Activated CD4-positive, alpha-beta T cell treated with anti-CD3 and anti-CD28 coated beads, Interleukin-2, Interleukin-4, amounts not matched to agents 100 ng/mL and 50 ng/mL, durations not matched to agents 16 hours and 8 hours (primary cell): ENCODE measurements around the gene TRABD.
"Not testable (repeated sequence)": the region's sequence is repeated elsewhere in the genome, so short reads cannot be mapped to it uniquely, and the experiment has no call there.

Source experiments
- DNase-seq: peaks from one replicate; pipeline ENCODE4 v3.0.0-alpha.2; 2020; ENCODE audit warnings: low spot score

TRABD gene

DNA sequence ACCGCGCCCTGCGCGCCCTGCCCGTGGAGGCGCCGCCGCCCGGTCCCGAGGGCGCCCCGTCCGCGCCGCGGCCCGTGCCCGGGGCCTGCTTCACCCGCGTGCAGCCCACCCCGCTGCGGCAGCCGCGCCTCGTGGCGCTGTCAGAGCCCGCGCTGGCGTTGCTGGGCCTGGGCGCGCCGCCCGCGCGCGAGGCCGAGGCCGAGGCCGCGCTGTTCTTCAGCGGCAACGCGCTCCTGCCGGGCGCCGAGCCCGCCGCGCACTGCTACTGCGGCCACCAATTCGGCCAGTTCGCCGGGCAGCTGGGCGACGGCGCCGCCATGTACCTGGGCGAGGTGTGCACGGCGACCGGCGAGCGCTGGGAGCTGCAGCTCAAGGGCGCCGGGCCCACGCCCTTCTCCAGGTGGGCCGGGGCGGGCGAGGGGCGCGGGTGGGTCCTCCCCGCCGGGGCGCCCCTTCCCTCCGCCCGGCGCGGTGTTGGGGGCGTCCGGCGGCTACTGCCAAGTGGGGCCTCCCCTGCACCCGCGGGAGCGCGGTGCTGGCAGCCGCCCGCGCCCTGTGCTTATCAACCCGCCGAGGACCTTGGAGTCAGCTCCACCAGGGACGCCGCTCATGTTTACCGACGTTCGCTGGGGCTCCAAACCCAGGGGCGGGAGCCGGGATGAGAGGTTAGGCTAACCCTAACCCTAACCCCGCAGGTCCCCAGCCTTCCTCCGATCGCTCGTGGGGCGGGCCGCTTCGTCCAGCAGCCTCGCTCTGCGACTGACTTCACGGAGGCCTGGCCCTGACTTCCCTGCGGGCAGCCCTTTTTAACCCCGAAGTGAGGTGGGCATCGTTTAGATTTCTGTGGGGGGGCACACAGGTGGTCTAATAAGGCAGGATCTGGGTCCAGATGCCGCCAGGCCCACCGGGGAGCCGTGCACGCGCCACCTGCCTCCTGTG lies 15.7 kb downstream of the TRABD start:
- DNase-seq = no peak

DNA sequence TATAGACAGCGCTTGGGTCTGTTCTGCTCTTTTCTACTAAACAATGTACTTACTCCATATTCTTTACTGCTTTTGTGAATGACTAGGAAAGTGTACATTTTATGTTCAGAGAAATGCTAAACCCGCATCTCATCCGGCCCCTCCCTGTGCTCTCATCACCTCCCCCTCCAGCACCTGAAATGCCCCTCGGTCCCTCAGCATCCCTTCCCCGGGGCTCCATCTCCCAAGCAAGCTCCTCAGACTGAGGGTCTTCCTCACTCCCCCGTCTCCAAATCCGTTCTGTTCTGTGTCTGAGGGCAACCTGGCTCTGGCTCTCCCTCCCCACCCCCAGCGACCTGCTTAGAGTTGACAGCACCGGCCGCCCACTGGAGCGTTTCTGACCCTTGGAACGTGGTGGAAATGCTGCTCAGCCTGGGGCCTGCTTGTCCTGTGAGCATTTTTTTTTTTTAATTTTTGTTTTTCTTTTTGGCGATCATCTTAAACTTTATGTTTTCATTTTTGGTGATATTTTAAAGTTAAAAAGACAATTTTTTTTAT lies 16.5 kb downstream of the TRABD start:
- DNase-seq = no peak

DNA sequence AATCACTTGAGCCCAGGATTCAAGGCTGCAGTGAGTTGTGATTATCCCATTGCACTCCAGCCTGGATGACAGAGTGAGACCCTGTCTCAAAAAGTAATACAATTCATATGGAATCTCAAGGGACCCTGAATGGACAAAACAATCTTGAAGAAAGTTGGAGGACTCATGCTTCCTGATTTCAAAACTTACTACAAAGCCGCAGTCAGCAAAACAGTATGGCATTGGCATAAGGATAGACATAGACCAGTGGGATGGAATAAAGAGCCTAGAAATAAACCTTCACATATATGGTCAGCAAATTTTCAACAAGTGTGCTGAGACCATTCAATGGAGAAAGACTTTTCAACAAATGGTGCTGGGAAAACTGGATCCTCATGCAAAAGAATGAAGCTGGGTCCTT lies 17.6 kb downstream of the TRABD start:
- no peak for DNase-seq

DNA sequence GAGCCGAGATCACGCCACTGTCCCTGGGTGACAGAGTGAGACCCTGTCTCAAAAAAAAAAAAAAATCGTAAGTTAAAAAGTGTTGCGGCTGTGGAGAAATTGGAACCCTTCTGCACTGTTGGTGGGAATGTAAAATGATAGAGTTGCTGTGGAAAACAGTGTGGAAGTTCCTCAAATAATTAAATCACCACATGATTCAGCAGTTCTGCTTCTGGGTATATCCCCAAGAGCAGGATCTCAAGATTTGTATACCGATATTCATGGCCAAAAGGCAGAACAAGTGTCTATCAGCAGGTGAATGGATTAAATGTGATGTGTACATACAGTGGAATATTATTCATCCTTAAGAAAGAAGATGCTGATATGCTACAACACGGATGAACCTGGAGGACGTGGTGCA lies 18.9 kb downstream of the TRABD start:
- DNase-seq = no peak

DNA sequence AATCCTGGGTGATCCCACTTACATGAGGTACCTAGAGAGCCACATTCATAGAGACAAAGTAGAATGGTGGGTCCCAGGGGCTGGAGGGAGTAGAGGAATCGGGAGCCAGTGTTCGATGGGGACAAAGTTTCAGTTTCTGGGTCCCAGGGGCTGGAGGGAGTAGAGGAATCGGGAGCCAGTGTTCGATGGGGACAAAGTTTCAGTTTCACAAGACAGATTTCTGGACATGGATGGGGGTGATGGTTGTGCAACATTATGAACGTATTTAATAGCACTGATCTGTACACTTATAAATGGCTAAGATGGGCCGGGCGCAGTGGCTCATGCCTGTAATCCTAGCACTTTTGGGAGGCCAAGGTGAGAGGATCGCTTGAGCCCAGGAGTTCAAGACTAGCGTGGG lies 19.3 kb downstream of the TRABD start:
- DNase-seq = not testable (repeated sequence)

DNA sequence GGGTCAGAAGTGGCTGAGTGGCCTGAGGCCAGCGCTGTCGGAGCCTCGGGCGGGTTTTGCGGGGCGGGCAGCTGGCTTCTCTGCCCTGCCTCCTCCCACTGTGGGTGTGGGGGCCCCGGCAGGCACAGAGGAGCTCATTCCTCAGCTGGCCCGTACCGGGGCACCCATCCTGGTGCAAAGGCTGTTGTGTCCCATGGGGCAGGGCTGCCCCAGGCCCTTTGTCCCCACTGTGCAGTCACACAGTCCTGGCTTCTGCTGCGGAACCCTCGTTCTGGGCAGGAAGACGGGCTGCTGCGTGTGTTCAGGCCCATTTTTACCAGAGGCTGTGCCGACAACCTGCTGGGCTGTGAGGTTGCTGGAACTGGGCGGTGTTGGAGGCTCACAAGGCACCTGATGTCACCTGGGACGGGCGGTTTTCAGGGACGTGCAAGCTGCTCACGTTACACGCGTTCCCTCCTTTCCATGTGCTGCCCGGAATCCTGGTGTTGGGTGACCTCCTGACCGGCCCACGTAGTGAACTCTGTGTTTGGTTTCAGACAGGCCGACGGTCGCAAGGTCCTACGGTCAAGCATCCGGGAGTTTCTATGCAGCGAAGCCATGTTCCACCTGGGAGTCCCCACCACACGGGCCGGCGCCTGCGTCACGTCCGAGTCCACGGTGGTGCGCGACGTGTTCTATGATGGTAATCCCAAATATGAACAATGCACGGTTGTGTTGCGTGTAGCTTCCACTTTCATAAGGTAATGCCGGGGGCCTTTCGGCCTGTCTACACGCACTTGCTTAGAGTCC lies 20.3 kb downstream of the TRABD start:
- DNase-seq = no peak

DNA sequence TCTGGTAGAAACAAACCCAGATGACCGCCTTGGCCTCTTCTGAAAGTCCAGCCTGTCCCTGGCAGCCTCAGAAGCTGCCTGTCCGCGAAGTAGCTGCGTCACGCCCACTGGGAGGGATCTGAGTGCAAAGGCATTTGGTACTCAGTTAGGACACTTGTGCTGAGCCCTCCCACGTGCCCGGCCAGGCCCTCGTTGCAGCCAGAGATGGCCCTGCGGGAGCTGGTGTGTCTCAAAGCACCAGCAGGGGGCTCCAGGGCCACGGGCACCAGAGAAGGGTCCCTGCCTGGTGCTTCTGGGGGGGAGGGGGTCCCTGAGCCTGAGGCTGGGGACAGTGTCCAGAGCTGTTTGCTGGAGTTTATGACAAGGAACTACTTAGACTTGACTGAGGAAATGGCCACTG lies 20.9 kb downstream of the TRABD start:
- no peak for DNase-seq

DNA sequence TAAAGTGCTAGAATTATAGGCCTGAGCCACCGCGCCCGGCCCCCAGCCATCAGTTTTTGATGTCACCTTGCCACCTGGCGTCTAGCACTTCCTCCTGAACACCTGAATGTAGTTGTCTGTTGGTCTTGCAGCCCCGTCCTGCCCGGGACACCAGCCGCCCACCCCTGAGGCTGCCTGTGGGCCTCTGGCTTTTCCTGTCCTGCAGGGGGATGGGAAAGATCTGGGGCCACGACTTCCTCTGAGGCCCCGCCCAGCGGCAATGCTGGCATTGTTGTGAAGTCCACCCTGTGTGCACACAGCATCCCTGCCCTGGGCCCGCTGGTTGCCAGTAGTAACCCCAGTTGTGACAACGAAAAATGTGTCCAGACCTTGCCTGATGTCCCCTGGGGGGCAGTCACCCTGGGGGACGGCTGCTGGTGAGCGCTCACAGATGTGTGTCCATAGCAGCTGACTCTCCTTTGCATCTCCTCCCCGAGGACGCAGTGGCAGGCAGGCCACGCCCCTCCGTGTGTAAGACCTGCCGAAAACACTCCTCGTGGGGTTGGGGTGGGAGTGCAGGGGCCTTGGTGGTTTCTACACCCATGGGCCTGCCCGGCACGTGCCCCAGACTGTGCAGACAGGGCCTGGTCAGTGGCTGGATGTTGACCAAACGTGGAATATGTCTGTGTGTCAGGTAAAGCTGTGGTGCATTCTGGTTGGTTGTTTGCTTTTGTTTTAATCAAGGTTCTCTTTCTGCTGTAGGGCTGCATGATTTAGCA lies 21.8 kb downstream of the TRABD start:
- no peak for DNase-seq

DNA sequence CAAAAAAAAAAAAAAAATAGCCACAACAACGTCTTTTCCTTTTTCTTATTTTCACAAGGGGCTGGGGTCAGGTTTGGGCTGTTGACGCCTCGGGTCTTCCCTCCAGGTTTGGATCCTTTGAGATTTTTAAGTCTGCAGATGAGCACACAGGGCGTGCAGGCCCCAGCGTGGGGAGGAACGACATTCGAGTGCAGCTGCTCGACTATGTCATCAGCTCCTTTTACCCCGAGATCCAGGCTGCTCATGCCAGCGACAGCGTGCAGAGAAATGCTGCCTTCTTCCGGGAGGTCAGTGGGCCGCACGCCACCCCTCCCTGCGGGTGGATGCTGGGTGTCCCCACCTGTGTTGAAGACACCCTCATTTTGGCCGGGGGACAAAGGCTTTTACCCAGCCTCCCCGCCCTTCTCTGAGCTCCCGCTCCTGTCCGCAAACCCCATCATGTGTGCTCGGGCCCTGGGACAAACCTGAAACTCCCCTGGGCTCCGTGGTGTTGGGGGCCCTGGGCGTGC lies 22.8 kb downstream of the TRABD start:
- DNase-seq = no peak

DNA sequence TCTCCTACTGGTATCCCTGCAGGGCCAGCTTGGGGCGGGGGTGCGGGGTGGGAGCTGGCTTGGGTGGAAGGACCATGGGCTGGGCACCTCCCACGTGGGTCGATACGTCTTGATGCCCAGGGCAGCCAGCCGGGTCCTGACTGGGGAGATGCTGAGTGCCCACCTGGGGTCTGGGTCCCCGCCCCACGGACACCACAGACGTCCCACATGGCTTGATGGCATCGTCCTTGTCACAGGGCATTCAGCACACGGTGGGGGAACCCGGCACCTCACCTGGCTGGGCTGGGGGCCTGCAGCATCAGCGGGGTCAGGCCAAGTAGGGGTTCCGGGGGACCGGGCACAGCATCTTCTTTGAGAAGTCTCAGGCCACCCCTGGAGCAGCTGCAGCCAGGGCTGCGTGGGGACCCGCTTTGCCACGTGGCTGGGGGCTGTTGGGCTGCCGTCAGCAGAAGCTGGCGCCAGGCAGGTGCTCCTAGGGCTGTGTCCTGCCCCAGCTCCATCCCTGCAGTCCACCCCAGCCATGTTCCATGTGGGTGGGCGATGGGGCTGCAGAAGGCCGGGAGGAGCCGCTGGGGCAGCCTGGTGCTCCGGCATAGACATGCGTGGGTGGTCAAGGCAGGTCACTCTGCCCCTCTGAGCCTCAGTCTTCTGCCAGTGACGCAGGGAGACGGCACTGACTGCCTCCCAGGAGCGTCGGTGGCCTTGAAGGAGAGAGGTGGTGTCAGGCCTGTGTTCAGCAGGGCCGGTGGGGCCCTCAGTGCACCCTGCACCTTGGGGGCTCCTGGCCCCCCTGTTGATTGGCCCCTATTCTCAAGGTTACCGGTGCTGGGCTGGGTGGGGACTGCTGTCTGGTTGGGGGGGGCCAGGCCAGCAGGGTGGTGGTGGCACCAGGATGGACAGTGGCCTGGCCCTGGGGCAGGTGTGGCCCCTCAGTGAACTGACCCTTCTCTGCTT lies 23.5 kb downstream of the TRABD start:
- DNase-seq = no peak

DNA sequence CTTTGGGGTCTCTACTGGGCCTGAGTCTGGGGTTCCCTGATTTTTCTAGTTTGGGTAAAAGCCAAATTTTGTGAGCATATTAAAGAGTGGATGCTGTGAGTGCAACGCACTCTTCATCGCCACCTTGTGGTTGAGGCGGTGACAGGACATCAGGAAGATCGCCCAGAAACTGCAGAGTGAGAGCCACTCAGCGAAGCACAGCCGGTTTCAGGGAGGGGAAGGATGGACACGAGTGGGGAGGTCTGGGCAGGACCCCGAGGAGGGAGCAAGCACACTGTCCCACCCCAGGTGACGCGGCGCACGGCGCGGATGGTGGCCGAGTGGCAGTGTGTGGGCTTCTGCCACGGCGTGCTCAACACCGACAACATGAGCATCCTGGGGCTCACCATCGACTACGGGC lies 24.2 kb downstream of the TRABD start:
- DNase-seq = peak; percentile 70

DNA sequence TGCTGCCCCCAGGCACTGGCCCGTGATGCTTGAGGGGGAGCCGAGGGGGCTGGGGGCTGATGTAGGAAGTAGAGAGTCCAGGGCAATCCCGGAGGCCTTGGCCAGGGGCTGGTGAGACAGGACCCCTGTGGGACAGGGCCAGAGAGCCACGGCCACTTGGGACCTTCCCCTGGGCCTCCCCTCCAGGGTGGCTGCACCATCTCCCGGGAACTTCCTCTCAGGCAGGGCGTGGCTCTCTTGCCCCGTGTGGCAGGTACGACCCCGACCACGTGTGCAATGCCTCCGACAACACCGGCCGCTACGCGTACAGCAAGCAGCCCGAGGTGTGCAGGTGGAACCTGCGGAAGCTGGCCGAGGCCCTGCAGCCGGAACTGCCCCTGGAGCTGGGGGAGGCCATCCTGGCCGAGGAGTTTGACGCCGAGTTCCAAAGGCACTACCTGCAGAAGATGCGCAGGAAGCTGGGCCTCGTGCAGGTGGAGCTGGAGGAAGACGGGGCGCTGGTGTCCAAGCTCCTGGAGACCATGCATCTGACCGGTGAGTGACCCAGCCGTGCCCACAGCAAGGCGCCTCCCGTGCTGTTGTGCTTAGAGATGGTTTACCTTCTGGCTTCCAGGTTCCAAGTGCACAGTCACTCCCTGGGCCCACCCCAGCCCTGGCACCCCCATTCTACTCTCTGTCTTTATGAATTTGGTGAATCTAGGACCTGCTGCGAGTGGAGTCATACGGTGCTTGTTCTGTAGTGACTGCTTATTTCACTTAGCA lies 24.8 kb downstream of the TRABD start:
- no peak for DNase-seq

DNA sequence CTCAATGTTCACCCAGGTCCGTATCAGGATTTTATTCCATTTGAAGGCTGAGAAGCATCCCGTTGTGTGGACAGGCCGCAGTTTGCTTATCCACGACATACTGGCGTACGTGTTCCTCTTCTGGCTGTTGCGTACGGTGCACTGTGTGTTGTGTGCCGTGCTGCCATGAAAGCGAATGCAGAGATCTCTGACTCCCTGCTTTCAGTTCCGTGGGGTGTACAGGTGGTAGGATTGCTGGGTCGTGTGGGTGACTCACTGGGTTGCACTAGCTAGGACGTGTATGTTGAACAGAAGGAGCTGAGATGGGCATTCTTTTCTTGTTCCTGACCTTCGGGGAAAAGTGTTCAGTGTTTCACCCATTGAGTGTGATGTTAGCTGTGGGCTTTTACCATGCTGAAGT lies 25.4 kb downstream of the TRABD start:
- no peak for DNase-seq

DNA sequence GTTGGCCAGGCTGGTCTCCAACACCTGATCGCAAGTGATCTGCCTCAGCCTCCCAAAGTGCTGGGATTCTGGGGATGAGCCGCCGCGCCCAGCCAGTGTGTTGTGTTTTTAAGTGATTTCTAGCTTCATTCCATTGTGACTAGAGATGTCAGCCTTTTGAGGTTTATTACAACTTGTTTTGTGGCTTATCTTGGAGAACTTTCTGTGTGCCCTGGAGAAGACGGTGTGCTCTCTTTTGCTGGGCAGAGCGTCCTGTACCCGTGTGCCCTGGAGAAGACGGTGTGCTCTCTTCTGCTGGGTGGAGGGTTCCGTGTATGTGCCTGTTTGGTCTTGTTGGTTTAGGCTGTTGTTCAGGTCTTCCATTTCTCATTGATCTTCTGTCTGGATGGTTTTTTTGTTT lies 27.6 kb downstream of the TRABD start:
- no peak for DNase-seq

DNA sequence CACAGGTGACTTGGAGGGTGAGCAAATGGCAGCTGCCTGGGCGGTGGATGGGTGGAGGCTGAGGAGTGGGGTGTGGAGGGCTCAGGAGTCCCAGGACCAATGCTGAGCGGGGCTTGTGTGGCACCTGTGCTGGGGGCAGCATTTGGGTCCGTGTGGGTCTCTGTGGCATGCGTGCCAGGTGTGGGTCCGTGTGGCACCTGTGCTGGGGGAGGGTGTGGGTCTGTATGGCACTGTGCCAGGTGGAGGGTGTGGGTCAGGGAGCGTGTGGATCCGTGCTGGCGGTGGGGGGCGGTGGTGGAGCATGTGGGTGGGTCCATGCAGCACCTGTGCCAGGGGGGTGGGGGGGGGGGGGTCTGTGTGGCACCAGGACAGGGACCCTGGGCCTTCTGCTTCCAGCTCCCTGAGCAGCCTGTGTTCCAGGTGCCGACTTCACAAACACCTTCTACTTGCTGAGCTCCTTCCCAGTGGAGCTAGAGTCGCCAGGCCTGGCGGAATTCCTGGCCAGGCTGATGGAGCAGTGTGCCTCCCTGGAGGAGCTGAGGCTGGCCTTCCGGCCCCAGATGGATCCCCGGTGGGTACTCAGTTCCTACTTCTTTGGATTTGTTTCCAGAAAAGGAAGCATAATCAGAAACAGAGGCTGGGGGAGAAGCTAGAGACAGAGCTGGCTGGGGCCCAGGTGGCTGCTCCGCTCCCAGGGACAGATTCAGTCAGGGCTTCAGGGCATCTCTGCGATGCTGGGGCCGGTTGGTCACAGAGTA lies 29.8 kb downstream of the TRABD start:
- DNase-seq = no peak

DNA sequence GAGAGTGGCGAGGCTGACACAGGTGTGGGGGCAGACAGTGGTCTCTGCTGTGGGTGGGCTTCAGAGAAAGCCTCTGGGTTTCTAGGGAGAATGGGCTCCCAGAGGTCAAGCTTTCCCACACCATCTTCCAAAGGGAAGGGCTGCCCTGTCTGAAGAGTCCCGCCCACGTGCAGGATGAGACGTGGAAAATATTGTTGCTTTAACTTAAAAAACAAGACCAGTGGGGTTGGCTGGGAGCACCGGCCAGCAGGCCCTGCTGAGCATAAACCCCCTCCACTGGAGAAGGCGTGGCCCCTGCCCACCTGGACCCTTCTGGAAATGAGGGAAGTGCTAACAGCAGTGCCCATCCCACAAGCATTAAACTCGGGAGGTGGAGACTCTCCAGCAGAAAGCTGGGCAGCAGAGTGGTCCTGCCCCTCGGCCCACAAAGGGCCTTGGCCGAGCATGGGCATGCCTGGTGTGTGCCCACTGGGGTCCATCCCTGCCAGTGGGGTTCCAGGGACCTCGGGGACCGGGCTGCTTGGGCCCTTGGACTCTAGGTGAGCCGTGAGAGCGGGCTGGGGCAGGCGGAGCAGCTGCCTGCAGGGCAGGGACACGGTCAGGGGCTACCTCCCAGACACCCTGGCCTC lies 30.5 kb downstream of the TRABD start:
- DNase-seq = no peak

DNA sequence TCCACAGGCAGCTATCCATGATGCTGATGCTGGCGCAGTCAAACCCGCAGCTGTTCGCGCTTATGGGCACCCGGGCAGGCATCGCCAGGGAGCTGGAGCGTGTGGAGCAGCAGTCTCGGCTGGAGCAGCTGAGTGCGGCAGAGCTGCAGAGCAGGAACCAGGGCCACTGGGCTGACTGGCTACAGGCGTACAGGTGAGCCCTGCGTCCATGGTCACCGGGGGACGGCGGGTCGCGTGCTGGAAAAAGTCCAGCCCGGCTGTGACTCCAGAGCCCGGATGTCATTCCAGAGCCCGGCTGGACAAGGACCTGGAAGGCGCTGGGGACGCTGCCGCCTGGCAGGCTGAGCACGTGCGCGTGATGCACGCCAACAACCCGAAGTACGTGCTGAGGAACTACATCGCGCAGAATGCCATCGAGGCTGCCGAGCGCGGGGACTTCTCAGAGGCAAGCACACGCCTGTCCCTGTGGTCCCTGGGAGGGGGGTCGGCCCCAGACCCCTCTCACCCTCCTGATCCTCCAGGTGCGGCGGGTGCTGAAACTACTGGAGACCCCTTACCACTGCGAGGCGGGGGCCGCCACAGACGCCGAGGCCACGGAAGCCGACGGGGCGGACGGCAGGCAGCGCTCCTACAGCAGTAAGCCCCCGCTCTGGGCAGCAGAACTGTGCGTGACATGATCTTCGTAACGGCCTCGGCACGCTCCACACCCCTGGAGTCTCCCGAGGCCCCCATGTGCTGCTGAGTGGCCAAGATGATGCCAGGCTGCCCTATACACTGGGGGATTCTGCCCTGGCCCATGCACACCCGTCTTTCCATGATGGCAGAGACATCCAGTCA lies 31.2 kb downstream of the TRABD start:
- no peak for DNase-seq
